Measurements from ENCODE around the gene ZBTB7C.

DNA sequence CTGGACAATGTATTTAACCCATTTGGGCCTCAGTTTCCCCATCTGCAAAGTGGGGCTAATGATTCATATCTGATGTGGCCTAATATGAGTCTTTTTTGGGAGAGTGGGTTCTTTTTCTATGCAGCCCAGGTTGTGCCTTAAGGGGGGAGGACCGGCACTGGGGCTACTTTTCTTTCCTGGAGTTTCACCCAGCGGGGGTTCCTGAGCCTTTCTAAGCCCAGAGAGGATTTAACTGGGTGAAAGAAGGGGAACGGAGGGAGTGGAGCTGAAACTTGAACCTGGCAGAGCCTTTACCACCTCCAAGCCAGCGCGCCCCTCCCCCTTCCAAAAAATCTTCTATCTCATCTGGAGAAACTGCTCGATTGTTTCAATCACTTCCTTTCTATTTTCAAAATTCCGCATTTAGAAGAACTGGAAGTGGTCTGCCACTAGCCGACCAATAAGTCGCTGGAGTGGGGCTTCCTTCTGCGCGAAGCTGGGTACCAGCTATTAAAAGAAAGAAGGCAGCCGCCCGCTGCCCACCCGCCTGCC lies 273.7 kb downstream of the ZBTB7C start:
- TF ChIP-seq POLR2A (IDR thresholded peaks at IDR 0.05) (no peak), POLR2AphosphoS5 (IDR thresholded peaks at IDR 0.05) (no peak)
- TF ChIP-seq, protein P1, sequence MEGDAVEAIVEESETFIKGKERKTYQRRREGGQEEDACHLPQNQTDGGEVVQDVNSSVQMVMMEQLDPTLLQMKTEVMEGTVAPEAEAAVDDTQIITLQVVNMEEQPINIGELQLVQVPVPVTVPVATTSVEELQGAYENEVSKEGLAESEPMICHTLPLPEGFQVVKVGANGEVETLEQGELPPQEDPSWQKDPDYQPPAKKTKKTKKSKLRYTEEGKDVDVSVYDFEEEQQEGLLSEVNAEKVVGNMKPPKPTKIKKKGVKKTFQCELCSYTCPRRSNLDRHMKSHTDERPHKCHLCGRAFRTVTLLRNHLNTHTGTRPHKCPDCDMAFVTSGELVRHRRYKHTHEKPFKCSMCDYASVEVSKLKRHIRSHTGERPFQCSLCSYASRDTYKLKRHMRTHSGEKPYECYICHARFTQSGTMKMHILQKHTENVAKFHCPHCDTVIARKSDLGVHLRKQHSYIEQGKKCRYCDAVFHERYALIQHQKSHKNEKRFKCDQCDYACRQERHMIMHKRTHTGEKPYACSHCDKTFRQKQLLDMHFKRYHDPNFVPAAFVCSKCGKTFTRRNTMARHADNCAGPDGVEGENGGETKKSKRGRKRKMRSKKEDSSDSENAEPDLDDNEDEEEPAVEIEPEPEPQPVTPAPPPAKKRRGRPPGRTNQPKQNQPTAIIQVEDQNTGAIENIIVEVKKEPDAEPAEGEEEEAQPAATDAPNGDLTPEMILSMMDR (IDR thresholded peaks at IDR 0.05) = no peak
